T1000 (cell line): Measurements from ENCODE around the gene USP21.

Experiments
- DNase-seq: peaks from one replicate; lab custom pipeline; 2025; ENCODE audit warnings: mixed read lengths; lab: John Stamatoyannopoulos, UW

The USP21 gene

DNA sequence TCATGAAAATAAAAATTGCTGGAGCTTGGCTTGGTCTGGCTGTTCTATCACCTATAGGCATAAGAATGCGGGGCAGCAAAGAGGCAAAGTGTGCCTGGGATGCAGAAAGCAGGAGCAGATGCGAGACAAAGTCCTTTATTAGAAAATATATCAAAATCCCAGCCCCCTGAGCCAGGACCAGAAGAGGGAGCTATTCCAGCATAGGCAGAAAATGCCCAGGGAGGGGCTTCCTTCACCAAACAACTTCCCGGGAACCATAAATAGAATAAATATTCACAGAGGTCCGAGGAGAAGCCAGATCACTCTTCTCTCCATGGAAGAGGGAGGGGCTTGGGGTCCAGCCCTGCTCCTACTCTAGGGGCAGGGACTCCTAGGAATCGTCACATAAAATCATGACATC lies 11.9 kb downstream of the USP21 start:
- DNase-seq: no peak

DNA sequence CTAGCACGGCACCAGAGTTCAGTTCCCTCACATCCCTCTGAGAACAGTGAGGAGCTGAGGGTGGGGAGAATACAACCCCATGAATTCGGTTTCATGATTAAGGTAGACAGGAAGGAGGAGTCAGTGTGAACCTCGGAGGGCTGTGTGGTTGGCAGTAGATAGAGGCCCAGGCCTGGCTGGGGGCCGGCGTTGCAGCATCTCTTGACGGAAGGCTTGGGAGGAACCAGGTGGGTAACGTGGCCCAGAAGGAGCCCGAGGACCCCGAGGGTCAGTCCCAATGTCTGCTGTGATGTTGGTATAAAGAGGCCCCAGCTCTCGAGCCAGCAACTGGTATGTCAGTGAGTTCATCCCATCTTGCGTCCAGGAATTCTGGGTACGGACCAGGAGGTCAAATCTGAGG lies 12.4 kb downstream of the USP21 start:
- DNase-seq: no peak

DNA sequence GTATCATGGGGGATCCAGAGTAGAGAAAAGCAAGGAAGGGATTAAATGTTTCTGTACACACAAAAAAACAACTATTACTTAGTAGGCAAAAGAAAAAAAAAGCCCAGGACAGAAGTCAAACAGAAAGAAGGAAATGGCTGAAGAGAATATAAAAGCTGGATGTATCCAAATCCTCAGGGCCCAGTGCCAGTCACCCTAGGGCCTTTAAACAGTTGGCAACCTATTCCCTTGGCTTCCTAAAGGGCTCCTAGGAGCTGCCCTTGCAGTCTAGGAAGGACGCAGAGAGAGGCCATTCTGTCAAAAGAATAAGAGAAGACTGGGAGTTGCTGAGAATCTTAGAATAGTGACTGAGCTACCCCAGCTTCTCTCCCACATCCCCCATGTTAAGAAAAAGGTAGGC lies 13.0 kb downstream of the USP21 start:
- DNase-seq: no peak

DNA sequence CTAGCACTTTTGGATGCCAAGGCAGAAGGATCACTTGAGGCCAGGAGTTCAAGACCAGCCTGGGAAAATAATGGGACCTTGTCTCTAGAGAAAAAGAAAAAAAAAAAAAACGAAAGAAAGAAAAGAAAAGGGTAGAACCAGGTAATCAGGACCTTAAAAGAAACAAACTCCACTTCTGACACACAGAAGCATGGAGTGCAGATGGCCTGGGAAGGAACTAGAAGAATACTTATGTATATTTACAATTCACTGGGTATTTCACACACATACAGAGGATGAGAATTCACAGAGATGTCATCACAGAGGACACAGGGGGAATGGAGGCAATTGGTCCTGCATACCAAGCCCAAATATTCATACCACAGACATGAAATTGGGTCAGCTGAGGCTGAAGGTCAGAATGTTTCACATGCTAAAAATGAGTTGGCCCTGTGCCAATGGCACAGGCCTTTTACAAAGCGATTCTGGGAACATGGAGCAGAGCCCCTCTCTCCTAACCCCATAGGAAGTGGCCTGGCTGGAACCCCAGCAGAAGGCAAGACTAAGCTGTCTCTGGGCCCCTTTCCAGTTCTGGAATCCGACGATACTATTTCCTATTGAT lies 13.6 kb downstream of the USP21 start:
- no peak for DNase-seq

DNA sequence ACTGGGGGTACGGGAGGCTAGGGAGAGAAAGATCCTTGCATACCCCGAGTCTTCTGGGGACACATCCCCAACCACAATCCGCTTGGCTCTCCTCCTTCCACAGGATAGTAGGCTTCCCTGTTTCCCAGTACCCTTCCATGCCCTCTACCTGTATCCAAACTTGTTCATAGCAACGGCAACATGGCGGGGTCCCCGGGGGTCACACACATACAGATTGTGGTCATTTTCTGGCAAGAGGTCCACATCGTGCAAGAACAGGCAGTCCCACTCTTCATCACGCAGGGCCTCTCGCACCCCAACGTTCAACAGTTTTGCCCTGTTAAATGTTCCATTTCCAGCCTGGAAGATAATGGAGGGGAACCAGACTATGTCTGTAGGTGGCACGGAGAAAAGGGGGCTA lies 14.4 kb downstream of the USP21 start:
- no peak for DNase-seq

DNA sequence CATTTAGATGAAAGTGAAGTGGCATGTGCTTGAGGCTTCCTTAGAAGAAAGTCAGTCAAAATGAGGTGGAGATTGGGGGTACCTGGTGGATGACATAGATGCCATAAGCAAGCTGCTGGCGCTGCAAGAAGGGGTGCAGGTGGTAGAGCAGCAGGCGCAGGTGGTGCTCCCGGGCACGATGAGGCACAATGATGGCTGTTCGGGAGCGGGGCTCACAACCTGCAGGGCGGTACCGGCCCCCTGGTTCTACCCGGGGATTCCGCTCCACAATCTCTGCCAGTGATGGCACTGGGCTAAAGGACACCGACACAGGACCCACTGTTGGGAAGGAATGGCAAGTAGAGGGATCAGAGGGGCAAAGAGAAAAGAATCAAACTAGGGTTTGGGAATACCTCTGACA lies 15.6 kb downstream of the USP21 start:
- DNase-seq: no peak

DNA sequence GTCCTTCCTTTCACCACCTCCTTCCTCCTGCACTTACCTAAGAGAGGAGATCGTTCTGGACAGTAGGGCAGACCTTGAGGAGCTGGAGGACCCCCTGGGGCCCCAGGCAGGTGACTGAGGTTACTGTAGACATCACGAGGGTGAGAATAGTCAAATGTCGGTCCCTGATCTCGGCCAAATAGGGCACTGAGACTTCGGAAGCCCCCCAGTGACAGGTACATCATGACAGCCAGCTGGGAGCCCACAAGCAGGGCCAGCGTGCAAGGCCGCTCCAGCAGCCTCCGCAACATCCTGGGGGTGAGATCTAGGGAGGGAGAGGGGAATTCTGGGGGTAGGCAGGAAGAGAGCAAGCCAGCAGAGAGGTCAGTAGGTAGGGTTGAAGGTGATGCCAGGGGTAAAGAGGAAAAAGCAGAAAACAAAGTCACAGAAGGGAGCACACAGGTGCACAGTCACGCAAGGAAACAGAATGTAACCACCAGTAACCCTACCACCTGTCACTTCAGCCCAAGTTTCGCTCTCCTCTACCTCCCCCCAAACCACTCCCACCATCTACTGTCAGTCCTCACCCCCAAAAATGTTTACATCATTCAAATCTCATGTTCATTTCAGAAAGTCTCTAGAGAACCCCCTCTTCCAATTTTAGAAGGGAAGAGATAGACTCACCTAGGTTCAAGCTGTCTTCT lies 16.6 kb downstream of the USP21 start:
- no peak for DNase-seq

DNA sequence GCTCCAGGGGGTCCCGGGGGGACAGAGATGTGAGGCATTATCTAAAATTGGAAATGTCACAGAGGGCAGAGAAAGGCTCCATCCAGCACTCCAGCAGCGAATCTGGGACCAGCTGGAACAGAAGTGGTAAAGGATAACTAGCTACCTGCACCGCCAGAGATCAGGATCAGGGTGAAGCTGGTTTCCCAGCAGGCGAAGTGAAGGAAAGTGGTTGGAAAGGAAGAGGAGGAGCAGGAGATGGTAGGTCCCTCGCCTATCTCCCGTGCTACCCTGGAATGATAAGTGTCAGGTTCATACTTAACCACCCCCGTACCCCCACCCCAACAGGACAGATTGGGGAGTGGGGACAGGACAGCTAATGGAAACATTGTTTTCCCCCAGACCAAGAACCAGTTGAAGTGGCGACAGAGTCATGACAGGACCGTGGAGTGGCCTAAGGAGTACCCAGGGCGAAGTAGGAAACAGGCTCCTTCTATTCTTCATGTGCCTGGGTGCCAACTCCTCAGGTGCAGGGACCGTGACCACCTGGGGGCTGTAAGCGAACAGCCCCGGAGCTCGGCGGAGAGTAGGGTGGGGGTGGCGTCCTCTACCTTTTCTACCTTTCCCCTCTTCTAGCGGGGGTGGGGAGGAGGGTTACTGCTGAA lies 17.3 kb downstream of the USP21 start:
- no peak for DNase-seq

DNA sequence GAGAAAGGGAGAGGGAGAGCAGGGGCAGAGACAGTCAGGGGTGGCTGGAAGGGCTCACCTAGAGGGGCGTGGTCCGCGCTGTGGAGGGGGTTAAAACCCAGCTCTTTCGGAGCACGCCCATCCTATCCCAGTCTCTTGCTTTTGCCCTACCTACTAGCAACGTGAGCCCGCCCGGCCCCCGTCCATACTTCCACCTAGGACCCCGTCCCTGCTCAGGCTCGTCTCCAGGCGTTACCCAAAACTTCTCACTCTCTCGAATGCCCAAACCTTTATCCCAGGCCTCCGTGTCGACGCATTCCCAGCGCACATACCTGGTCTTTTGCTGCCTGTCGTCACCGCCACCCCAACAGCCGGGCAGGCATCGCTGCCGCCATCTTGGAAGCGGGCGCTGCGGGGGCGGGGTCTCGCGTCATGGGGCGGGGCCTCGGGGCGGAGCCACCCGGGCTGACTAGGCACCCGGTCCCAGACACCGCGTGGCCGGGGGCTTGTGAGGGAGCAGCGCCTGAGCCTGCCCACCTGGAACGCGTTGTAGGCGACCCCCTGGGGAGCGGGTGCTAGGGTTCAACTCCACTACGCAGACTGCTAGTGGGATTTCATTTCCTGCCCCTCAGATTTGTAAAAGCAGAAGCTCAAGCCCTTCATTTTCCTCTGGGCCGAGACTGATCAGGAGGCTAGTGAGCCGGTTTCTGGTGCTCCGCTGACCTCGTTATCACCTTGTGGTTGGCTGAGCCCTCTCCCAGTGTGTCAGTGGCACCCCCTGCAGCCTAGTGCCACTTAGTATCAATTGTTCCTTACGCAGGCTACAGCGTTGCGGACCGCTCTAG lies 18.0 kb downstream of the USP21 start, which contains the start of gene B4GALT3:
TSS of gene B4GALT3 (minus strand) at position 396 of the 824 bp plus-strand sequence. CDS start 1,447 bp downstream, outside the sequence.
- DNase-seq: peak; percentile 75

DNA sequence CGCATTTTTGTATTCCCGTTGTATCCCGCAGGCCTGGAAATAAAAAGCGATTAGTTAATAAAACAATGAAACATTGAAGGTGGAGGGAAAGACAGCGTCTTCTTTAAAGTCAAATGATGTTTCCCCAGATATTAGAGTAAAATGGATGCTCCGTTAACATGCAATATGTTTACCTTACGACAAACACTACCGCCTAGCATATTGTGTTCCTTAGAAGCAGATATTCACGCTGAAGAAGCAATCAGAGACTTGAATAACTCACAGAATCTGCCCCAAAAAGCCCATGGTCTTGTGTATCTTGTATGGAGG lies 18.6 kb downstream of the USP21 start:
- DNase-seq: no peak

DNA sequence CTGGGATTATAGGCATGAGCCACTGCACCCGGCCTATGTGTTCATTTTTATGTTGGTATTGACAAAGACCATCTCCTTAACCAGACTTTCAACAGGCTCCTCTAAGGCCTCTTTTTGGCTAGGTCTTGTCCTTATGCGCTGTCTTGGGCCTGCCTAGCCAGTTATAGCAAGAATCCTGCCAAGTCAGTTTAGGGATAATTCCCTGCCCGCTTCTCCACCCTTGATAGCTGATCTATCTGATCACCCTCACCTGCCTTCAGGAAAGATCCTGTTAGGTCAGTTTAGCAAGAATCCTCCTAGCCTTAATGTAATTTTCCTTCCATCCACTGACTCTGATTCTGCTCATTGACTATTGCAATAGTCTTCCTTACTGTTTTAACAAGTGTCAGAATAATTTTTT lies 20.4 kb downstream of the USP21 start:
- no peak for DNase-seq

DNA sequence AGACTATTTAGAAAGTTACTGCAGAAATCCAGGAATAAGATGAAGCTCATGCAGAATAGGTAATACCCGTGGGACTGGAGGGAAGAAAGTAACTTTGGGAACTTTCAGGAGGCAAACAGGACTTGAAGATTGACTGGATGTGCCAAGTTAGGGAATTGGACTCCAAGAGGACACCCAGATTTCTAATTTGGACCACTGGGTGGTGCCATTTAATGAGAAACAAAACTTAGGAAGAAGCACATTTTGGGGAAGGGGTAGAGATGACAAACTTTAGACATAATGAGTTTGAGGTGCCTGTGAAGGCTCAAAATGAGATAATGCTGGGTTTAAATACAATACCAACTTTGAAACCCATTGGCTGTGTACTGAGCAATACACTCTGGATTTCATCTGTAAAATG lies 21.3 kb downstream of the USP21 start:
- DNase-seq: no peak

DNA sequence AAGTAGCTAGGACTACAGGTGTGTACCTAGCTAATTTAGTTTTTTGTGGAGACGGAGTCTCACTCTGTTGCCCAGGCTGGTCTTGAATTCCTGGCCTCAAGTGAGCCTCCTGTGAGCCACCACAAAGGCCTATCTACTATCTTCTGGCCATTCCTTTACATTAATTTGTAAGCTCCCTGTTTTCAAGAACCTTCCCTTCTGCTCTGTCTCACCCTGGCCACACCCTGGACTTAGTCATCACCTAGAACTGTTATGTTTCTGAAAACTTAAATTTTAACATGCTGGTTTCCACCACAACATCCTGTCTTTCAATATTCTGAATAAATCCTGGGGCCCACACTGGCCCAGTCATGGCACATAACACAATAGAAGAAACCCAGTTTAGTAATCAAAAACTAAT lies 22.9 kb downstream of the USP21 start:
- no peak for DNase-seq

DNA sequence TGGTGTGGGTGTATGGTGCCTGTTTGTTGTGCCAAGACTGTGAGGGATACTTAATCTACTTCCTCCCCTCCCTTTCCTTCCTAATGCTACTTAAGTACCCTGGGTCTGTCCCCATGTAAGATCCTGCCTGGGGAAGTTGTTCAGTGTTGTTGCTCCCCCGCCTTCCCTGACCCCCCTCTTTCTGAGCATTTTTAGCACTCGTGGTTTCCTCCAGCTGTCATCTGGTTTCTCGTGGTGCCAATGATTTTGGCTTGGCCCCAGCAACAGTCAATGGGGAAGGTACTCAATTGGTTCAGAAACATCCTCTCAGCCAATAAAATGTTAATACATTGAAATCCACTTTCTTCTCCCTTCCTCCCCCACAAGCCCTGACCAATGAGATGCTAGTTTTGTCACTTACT lies 26.0 kb downstream of the USP21 start:
- DNase-seq: no peak

DNA sequence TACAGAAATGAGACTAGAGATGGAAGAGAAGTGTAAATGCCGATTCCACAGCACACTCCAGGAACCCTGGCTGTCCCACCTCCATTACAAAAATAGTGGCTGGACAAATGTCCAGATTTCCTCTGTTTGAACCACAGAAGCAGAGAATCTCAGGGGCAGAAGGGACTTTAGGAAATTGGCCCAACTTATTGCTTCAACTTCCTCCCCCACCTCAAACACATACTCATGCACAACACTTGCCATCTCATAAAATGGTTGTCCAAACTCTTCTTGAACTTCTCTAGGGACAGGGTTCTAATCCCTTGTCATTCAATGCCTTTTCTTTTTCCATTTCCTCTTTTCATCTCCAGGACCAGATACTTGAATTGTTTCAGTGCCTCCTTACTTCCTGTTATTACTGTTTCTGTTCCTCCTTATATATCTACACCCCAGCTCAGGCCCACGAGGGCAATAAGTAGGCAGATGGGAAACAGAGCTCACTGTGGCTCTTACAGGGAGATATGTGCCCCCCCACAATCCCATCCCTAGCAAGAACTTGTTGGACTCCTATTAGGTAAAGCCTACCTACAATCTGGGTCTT lies 26.5 kb downstream of the USP21 start:
- DNase-seq: no peak

DNA sequence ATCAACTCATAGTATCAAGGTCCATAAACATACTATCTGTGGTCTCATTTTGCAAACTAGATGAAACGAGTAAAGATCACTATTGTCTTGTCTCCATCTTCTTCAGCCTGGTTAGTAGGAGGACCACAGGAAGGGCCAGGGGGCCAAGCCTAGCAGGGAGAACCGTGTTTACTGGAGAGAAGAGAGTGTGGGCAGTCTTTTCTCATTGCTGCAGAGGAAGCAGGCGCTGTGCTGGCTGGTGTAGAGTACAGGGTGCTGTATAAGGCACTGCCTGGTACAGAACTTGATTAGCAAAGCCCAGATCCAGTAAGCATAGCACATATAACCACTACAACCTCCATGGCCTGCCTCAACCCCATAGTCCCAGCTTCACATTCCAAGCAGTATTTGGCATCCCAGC lies 28.0 kb downstream of the USP21 start:
- DNase-seq: no peak

DNA sequence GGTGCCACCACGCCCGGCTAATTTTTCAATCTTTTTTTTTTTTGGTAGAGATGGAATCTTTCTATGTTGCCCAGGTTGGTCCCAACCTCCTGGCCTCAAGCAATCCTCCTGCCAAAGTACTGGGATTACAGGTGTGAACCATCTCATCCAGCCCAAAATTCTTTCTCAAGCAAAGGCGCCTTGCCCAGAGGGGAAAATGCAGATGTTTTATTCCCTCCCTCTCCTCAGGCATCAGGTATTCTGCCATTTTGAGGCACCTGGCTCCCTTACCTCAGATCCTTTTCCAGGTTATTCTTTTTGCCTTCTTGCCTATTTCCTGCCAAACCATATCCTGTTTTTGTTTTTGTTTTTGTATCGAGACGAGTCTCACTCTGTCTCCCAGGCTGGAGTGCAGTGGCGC lies 29.1 kb downstream of the USP21 start:
- DNase-seq: no peak

DNA sequence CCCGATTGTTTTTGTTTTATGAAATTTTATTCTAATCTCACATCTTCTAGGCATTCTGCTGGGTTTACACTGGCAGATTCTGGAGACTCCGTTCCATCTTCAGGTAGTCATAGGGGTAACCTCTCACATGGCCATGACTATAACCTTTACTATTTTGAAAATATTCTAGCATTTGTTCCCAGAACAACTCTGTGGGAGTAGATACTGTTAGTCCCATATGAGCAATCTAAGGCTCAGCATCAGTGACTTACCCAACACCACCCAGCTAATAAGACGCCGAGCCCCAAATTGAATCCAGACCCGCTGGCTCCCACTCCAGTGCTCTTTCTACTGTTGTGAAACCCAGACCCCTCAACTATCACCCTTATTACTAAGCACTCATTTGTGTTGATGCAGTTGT lies 29.7 kb downstream of the USP21 start:
- no peak for DNase-seq

DNA sequence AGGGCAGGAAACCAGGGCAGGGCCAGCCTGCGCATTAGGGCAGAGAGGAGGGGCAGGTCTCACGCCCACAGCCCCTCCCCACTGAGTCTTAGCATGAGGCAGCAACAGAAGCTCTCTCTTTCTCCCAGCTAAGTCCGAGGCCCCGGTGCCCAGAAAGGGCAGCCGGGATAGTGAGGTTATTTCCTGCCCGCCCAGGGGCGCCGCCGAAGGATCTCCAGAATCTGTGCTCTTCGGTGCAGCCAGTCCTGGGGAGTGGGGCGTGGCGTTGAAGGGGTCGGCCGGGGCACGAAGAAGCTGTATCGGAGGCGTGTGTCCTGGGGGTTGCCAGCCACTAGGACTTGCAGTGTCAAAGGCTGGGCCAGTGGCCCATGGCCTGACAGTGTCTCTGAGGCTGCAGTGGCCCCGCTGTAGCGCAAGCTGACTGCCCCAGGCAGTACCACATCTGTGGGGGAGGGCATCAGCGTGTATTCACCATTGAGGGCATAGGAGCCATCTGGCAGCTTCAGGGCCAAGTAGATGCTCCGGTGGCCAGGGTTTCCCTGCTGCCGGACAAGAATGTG lies 31.7 kb downstream of the USP21 start:
- DNase-seq: no peak

DNA sequence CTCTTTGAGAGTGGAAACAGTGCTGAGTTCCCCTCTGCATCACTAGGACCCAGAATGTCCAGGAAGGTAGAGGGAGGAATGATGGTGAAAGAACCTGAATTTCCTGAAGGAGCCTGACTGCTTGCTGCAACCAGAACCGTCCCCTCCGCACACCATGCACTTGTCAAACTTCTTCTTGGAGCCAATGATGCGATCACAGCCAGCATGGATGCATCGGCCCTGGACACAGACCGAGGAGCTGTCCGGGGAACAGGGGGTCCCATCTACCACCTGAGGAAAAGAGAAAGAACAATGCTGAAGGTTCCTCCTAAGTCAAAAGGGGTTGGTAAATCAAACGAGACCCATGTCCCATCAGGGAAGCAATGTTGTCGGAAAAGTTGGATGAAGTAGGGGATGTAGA lies 32.7 kb downstream of the USP21 start:
- DNase-seq: no peak

DNA sequence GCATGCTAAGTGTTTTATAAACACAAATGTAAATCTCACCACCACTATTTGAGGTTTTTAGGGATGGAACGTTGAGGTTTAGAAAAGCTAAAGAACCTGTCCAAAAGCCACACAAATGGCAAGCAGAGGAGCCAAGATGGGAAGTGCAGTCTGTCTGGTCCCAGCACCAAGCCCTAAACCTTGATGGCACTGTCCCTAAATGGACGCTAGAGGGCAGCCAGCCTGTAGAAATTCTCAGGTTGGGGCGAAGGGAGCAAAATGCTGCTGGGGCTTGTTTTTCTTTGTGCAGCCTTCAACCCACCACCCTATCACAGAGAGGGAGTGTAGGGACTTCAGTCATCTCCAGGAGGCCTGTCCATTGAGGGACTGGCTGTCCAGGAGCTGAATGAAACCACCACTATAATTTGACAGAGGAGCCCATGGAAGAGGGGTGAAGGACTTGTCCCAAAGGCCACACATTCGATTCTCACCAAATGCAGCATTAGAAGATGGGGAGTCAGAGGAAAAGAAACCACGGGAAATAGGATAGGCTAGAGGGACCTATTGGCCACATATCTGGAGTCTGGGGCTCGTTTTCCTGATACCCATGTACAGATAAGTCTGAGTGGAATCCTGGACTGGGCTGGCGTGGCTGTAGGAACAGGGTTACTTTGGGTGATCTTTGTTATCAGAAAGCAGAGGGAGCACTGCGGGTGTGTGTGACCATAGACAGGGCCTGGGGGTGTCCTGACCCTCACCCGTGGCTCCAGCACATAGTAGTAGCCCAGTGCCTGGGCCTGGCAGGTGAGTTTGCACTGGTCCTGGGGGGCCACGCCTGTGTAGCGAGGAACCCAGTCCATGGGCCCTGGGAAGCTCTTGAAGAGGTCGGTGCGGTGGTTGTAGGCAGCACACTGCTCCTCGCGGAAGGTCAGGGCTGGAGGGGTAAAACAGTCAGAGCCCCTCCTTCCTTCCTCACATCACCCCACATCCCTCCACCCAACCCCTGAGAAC lies 33.5 kb downstream of the USP21 start:
- DNase-seq: peak; percentile 44
